Sigmoid colon (tissue), 7 donors: Measurements from ENCODE around the gene CEP120. TPM values are rescaled to one million over a fixed set of nuclear protein-coding genes. Genes with fewer than 3 reads are reported as not detected.
A peak's percentile ranks its signal among the peaks of the same experiment; 100 is the strongest.

Source experiments
- DNase-seq: peaks from one replicate; pipeline ENCODE4 v3.0.0-alpha.2; 2019
- H3K27ac ChIP-seq, 4 donors: fragments of 200-600 bp; sonication (generic); one replicate each; pipeline ENCODE4 v1.5.1; 2016 to 2019; ENCODE audit warnings: mild to moderate bottlenecking in 1 of 4
- H3K27me3 ChIP-seq, 3 donors: fragments of 200-600 bp; sonication (generic); one replicate each; pipeline ENCODE4 v1.5.1; 2019; ENCODE audit warnings: mild to moderate bottlenecking in 1 of 3
- H3K36me3 ChIP-seq, 4 donors: fragments of 200-600 bp; sonication (generic); one replicate each; pipeline ENCODE4 v1.5.1; 2016 to 2019
- H3K4me1 ChIP-seq, 4 donors: fragments of 200-600 bp; sonication (generic); one replicate each; pipeline ENCODE4 v1.5.1; 2017 to 2019
- H3K4me3 ChIP-seq, 4 donors: fragments of 200-600 bp; sonication (generic); one replicate each; pipeline ENCODE4 v1.5.1; 2017 to 2019; ENCODE audit warnings: mild to moderate bottlenecking in 2 of 4, moderate library complexity in 1 of 4
- H3K9me3 ChIP-seq, 4 donors: fragments of 200-600 bp in 3 of 4; sonication (generic) in 3 of 4; one replicate each; pipeline versions ENCODE4 v1.5.1 to v1.6.1; 2013 to 2019
- EP300 ChIP-seq, 4 donors: sonication (generic); formaldehyde crosslinking; IDR thresholded peaks; one replicate each; pipeline ENCODE4 v1.6.1; 2017; ENCODE audit warnings: antibody characterized with exemption in 4 of 4
- POLR2A ChIP-seq, 2 donors: fragments of 450-650 bp; IDR thresholded peaks; one replicate each; pipeline ENCODE4 v1.6.1; 2016; ENCODE audit warnings: antibody characterized with exemption in 2 of 2, mild to moderate bottlenecking in 2 of 2, moderate library complexity in 2 of 2
- POLR2AphosphoS5 ChIP-seq, 4 donors: sonication (generic); formaldehyde crosslinking; IDR thresholded peaks; one replicate each; pipeline ENCODE4 v1.6.1; 2017; ENCODE audit warnings: antibody characterized with exemption in 4 of 4
- WGBS, 2 donors: extraction: QIAGEN DNeasy Blood & Tissue Kit; methylation state at CpG; one replicate each; pipeline ENCODE4 v1.1.7; 2013; 5-methylcytosine and 5-hydroxymethylcytosine counted together
- intact Hi-C: fragments of 100-400 bp; cut with DNase I; formaldehyde crosslinking; loops from one replicate; pipeline ENCODE4 v1.15.1; 2023
- polyA plus RNA-seq, 3 donors: library from polyadenylated mRNA; stranded (reverse); fragments of 200-250 nt; gene quantifications; one replicate each; pipeline ENCODE4 v1.2.3, GENCODE V29; 2013
- total RNA-seq, 4 donors: library from RNA; depleted of rRNA; stranded (reverse); fragments of >200 nt; gene quantifications; one replicate each; pipeline ENCODE4 v1.1.0, GENCODE V29; 2016
- TF ChIP-seq, protein P1 (sequence below), 4 experiments: fragments of 450-650 bp in 3 of 4; fragments of 200-600 bp in 1 of 4; IDR thresholded peaks; one replicate each; pipeline ENCODE4 v1.5.1; 2016 to 2019; ENCODE audit warnings: antibody characterized with exemption in 4 of 4, mild to moderate bottlenecking in 3 of 4, moderate library complexity in 2 of 4
- donor health status: healthy with polysubstance abuse.
- donor health status: Bipolar disorder and iron deficiency.
- donor health status: healthy.

The CEP120 gene
- total and polyA plus RNA-seq, 7 donors = 3.9 to 23.5 (median 18.6) TPM

DNA sequence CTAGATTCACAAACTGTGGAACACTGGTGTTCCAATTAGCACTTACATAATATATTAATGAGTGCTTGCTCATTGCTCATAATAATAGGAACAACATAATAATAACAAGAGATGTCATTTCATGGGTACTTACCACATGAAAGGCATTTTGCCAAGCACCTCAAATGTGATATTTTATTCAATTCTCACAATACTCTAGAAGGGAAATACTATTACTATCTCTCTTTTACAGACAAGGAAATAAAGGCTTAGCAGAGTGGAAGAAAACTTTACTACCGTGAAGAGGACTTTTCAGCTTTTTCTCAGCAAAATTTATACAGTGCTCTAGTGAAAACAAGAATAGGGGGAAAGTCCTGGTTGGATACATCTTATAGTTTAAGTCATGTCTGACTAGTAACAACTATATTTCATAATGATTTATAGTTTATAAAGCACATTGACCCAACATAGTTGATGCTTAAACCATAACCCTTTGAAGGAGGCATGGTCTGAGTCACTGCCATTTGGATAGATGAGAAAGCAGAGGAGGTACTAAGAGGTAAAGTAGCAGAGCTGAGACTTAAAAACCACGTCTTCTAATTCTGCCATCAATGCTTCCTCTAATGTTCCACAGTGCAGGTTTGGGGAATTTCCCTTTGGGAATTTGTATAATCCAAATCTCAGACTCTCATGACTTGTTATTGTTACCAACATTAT, 124.7 kb downstream of the CEP120 start:
- intact Hi-C loops = loop anchor here (5.0 kb wide), 2 partner anchors 44 to 64 kb away; no protein-coding TSS in a partner anchor
- 77 to 82% methylated on average over 2 of the region's 2 CpGs for WGBS, 2 donors
- Histone ChIP-seq H3K27me3 (no peaks in the 10 kb centered on the region), H3K36me3 (no peaks in the 10 kb centered on the region), H3K4me1 (peaks cover 0 to 10% (median 3%) of the 10 kb centered on the region in 4 donors), H3K4me3 (no peak overlapping the region), H3K27ac (peak overlapping the region in 3 of 4 donors; percentile 38 to 65 (median 60)), H3K9me3 (no peaks in the 10 kb centered on the region)
- DNase-seq = no peak
- TF ChIP-seq, protein P1, sequence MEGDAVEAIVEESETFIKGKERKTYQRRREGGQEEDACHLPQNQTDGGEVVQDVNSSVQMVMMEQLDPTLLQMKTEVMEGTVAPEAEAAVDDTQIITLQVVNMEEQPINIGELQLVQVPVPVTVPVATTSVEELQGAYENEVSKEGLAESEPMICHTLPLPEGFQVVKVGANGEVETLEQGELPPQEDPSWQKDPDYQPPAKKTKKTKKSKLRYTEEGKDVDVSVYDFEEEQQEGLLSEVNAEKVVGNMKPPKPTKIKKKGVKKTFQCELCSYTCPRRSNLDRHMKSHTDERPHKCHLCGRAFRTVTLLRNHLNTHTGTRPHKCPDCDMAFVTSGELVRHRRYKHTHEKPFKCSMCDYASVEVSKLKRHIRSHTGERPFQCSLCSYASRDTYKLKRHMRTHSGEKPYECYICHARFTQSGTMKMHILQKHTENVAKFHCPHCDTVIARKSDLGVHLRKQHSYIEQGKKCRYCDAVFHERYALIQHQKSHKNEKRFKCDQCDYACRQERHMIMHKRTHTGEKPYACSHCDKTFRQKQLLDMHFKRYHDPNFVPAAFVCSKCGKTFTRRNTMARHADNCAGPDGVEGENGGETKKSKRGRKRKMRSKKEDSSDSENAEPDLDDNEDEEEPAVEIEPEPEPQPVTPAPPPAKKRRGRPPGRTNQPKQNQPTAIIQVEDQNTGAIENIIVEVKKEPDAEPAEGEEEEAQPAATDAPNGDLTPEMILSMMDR (IDR thresholded peaks at IDR 0.05) = no peak
- TF ChIP-seq POLR2A (IDR thresholded peaks at IDR 0.05) (no peak), EP300 (IDR thresholded peaks at IDR 0.05) (no peak), POLR2AphosphoS5 (IDR thresholded peaks at IDR 0.05) (no peak)

DNA sequence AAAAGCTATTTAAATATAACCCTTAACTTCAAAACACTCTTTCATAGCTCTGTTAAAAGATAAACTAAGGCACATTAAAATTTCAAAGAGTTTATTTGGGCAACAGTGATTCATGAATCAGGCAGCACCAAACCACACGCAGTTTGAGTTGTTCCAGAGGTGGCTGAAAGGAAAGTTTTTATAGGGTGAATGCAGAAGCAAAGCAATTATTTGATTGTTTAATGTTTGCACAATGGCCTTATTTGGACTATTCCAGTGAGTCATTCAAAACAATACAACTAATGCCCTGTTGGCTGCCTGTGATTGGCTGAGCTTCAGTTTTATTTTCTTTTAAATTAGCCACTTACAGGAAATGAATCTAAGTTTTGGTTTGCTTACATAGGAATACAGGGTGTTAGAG, 125.3 kb downstream of the CEP120 start:
- Histone ChIP-seq H3K4me1 (peaks cover 0 to 10% (median 3%) of the 10 kb centered on the region in 4 donors), H3K27me3 (no peaks in the 10 kb centered on the region), H3K4me3 (no peak overlapping the region), H3K9me3 (no peaks in the 10 kb centered on the region), H3K36me3 (no peaks in the 10 kb centered on the region), H3K27ac (peak overlapping the region in 3 of 4 donors; percentile 38 to 65 (median 60))
- 47 to 83% methylated on average over 1 of the region's 1 CpG for WGBS, 2 donors
- no peak for DNase-seq
- TF ChIP-seq POLR2AphosphoS5 (IDR thresholded peaks at IDR 0.05) = peak; percentile 37 to 72 (median 59)
- TF ChIP-seq EP300 (IDR thresholded peaks at IDR 0.05) = peak in 1 of 4 donors; percentile 34
- TF ChIP-seq, protein P1 (IDR thresholded peaks at IDR 0.05) = no peak
- TF ChIP-seq POLR2A (IDR thresholded peaks at IDR 0.05) = no peak
- intact Hi-C loops = loop anchor here (5.0 kb wide), 2 partner anchors 44 to 64 kb away; no protein-coding TSS in a partner anchor

DNA sequence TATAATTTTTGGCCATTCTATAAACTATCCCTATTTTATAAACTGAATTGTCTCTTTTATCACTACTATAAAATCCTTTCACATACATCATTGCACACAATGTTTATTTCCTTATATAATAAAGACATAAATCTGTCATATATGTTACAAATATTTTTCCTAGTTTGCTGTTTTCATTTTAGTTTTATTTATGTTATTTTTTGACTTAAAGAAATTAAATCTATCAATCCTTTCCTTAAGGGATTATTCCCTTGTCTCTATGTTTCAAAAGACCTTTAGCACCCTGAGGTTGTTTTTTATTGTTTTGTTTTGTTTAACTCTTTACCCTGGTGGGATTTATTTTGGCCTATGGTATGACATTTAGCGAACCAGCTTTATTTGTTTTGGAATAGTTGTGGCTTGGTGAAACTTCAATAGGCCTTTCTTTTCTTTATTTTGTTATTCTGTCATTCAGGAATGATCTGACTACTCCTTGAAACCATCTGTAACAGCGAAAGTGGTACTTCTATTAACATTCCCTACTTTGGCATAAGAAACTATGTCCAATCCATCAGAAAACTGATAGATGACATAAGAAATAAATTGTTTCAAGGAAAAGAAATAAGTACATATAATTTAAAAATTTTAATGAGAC, 125.9 kb downstream of the CEP120 start:
- peaks cover 0 to 10% (median 3%) of the 10 kb centered on the region in 4 donors for H3K4me1 ChIP-seq
- H3K9me3 ChIP-seq = no peaks in the 10 kb centered on the region
- intact Hi-C loops = loop anchor here (5.0 kb wide), 2 partner anchors 45 to 65 kb away; no protein-coding TSS in a partner anchor
- no peaks in the 10 kb centered on the region for H3K27me3 ChIP-seq
- DNase-seq = no peak
- no peaks in the 10 kb centered on the region for H3K36me3 ChIP-seq
- H3K4me3 ChIP-seq = no peak overlapping the region
- WGBS, 2 donors = 67 to 72% methylated on average over 2 of the region's 2 CpGs
- peak overlapping the region in 1 of 4 donors; percentile 65 for H3K27ac ChIP-seq
- TF ChIP-seq EP300 (IDR thresholded peaks at IDR 0.05) = no peak
- TF ChIP-seq, protein P1 (IDR thresholded peaks at IDR 0.05) = no peak
- no peak for TF ChIP-seq POLR2AphosphoS5 (IDR thresholded peaks at IDR 0.05)
- TF ChIP-seq POLR2A (IDR thresholded peaks at IDR 0.05) = no peak

Other genes with a start within 250 kb of the CEP120 start
- gene CSNK1G3, start 88.8 kb upstream of the CEP120 start, total RNA-seq = 10 to 100 TPM; 55.8 to 99.6 (median 77.2) TPM
- 10 to 100 TPM; 21.6 to 37.2 (median 26.5) TPM for gene CSNK1G3, start 88.8 kb upstream of the CEP120 start, polyA plus RNA-seq